B cell (primary cell): ENCODE data around the gene NANOS2. TPM values are rescaled to one million over a fixed set of nuclear protein-coding genes. Genes with fewer than 3 reads are reported as not detected.
A peak's percentile ranks its signal among the peaks of the same experiment; 100 is the strongest.

Source experiments
- ATAC-seq: fragments of 200-7000 bp; cut with Tn5 transposase; one replicate; pipeline ENCODE4 v1.10.0; 2021; ENCODE audit warnings: low read depth, mild to moderate bottlenecking, moderate number of reproducible peaks, moderate library complexity
- CTCF ChIA-PET: fragments of 350-600 bp; sonication (Branson Sonifier 250); formaldehyde crosslinking; loops from one replicate; lab custom pipeline; 2021; ENCODE audit warnings: antibody characterized with exemption, inconsistent platforms; lab: Charles Lee
- POLR2A ChIA-PET: fragments of 350-600 bp; sonication (Branson Sonifier 250); formaldehyde crosslinking; loops from one replicate; lab custom pipeline; 2021; ENCODE audit warnings: antibody characterized with exemption; lab: Charles Lee
- DNase-seq: peaks from one replicate; pipeline ENCODE4 v3.0.0; 2013
- H2AFZ ChIP-seq: 2 replicates; pipeline ENCODE4 v1.6.1; 2012; ENCODE audit warnings: mild to moderate bottlenecking, low read depth, low read length; ENCODE audit not compliant: insufficient read depth, poor library complexity, severe bottlenecking
- H3K27ac ChIP-seq, 2 donors: 1 replicate in 1 of 2; 2 replicates in 1 of 2; pipeline ENCODE4 v1.5.1; 2012 to 2013; ENCODE audit warnings: low read length in 2 of 2, mild to moderate bottlenecking in 2 of 2, moderate library complexity in 1 of 2
- H3K27me3 ChIP-seq, 4 experiments: fragments of 200-600 bp in 1 of 4; sonication (generic) in 1 of 4; replicated peaks in 1 of 4; 1 replicate in 2 of 4; 2 replicates in 2 of 4; pipeline versions ENCODE4 v1.6.1 to v1.7.0; 2013 to 2016; ENCODE audit warnings: low read length in 3 of 4, mild to moderate bottlenecking in 2 of 4, mixed read lengths in 1 of 4, moderate library complexity in 1 of 4; ENCODE audit not compliant: insufficient read depth in 4 of 4, control insufficient read depth in 3 of 4; ENCODE audit errors: control extremely low read depth in 1 of 4
- H3K36me3 ChIP-seq, 2 experiments: replicated peaks in 1 of 2; 1 replicate in 1 of 2; 2 replicates in 1 of 2; pipeline versions ENCODE4 v1.6.1 to v1.7.1; 2013; ENCODE audit warnings: low read length in 1 of 2; ENCODE audit not compliant: insufficient read depth in 2 of 2, control insufficient read depth in 1 of 2; ENCODE audit errors: control extremely low read depth in 1 of 2, extremely low read depth in 1 of 2
- H3K4me1 ChIP-seq, 2 donors: fragments of 200-600 bp in 1 of 2; sonication (generic) in 1 of 2; 1 replicate in 1 of 2; 2 replicates in 1 of 2; pipeline versions ENCODE4 v1.5.1 to v1.6.1; 2013 to 2017; ENCODE audit warnings: low read length in 2 of 2; ENCODE audit not compliant: control insufficient read depth in 2 of 2, insufficient read depth in 2 of 2
- H3K4me2 ChIP-seq: replicated peaks from 2 replicates; pipeline ENCODE3; 2012; ENCODE audit warnings: mild to moderate bottlenecking, low read depth, low read length; ENCODE audit not compliant: poor library complexity, severe bottlenecking
- H3K4me3 ChIP-seq, 5 experiments: fragments of 200-600 bp in 1 of 5; sonication (generic) in 1 of 5; 1 replicate in 3 of 5; 2 replicates in 2 of 5; pipeline versions ENCODE4 v1.5.1 to v1.7.0; 2011 to 2016; ENCODE audit warnings: low read length in 4 of 5, mild to moderate bottlenecking in 4 of 5, low read depth in 2 of 5, control low read depth in 1 of 5, moderate library complexity in 1 of 5; ENCODE audit not compliant: insufficient read depth in 1 of 5; ENCODE audit errors: control extremely low read depth in 1 of 5, extremely low read depth in 1 of 5
- H3K79me2 ChIP-seq: fragments of 200-600 bp; sonication (generic); one replicate; pipeline ENCODE4 v1.6.0; 2016; ENCODE audit warnings: low read length; ENCODE audit not compliant: control insufficient read depth, insufficient read depth
- H3K9ac ChIP-seq: fragments of 200-600 bp; sonication (generic); 2 replicates; pipeline ENCODE4 v1.6.1; 2017; ENCODE audit warnings: mild to moderate bottlenecking, low read length, moderate library complexity
- H3K9me3 ChIP-seq, 3 donors: one replicate each; pipeline versions ENCODE4 v1.6.1 to v1.7.1; 2013; ENCODE audit warnings: low read length in 2 of 3; ENCODE audit not compliant: control insufficient read depth in 2 of 3, insufficient read depth in 1 of 3; ENCODE audit errors: control extremely low read depth in 1 of 3
- H4K20me1 ChIP-seq: 2 replicates; pipeline ENCODE4 v1.6.0; 2012; ENCODE audit warnings: mild to moderate bottlenecking, low read length; ENCODE audit not compliant: insufficient read depth, control insufficient read depth, poor library complexity, severe bottlenecking
- H3K27ac Mint-ChIP-seq: one replicate; pipeline ENCODE4 v1.8.0; 2021; ENCODE audit warnings: mixed read lengths
- H3K27me3 Mint-ChIP-seq: one replicate; pipeline ENCODE4 v1.8.0; 2021; ENCODE audit warnings: mixed read lengths
- H3K4me1 Mint-ChIP-seq: one replicate; pipeline ENCODE4 v1.8.0; 2021; ENCODE audit warnings: mixed read lengths
- H3K4me3 Mint-ChIP-seq: one replicate; pipeline ENCODE4 v1.8.0; 2021; ENCODE audit warnings: mixed read lengths
- H3K9me3 Mint-ChIP-seq: one replicate; pipeline ENCODE4 v1.8.0; 2022; ENCODE audit warnings: mixed read lengths; ENCODE audit not compliant: insufficient read depth
- CTCF ChIP-seq: fragments of 200-600 bp; IDR thresholded peaks from one replicate; pipeline ENCODE4 v1.8.0; 2022; ENCODE audit warnings: antibody characterized with exemption, mild to moderate bottlenecking
- EZH2 ChIP-seq: IDR thresholded peaks from 2 replicates; pipeline ENCODE4 v1.6.1; 2012; ENCODE audit warnings: borderline replicate concordance, low read depth, mild to moderate bottlenecking, moderate library complexity, low read length; ENCODE audit not compliant: insufficient read depth, poor library complexity, severe bottlenecking
- WGBS: methylation state at CpG from one replicate; pipeline ENCODE4 v1.1.5; 2013; ENCODE audit warnings: missing lambda C conversion rate; ENCODE audit not compliant: insufficient coverage; 5-methylcytosine and 5-hydroxymethylcytosine counted together
- intact Hi-C: fragments of 100-400 bp; cut with micrococcal nuclease; formaldehyde crosslinking; loops from one replicate; pipeline ENCODE4 v1.10.0; 2022
- polyA plus RNA-seq: library from polyadenylated mRNA; depleted of rRNA; stranded (reverse); fragments of >200 nt; gene quantifications from 2 replicates; pipeline ENCODE4 v1.2.3, GENCODE V29; 2012
- total RNA-seq, 2 donors: library from RNA; stranded (reverse); fragments of 120-200 nt in 1 of 2; gene quantifications; 1 replicate in 1 of 2; 2 replicates in 1 of 2; pipeline versions ENCODE4 v1.2.3 to v1.2.4, GENCODE V29; 2013 to 2022

The NANOS2 gene
- total and polyA plus RNA-seq, 2 donors (not counting 1 experiment from before 2014, with no cell fraction given), result not detected

DNA sequence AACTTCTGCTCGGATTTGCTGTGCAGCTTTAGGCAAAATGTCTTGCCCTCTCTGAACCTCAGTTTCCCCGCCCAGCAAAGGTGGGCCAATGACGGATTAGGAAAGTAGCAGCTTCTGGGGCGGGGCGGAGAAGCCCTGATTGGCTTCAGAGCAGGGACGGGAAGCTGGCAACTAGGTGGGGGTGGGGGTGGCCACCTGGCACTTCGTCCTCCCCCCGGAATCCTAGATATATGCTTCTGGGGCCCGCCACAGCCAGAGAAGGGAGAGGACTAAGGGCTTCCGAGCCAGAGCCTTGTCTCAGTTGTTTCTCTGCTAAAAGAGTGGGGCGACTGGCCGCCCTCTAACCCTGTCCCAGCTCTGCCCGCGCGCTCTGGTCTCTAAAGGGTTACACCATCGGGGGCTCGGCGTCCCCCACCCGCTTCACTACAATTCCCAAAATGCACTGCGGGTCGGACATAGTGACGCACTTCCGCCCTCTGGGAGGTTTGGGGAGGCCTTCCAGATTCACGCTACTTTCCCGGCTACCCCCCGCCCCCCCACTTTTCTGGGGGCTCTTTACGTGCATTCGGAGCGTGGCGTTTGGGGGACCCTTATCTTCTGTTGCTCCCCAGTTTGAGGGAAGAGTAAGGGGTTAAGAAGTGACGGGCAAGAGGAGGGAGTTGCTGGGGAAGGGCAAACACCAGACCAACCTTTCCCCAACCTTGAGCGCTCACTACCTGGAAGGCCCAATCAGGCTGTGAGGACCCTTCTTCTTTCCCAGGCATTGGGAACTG, 28.0 kb downstream of the NANOS2 start:
- ATAC-seq (peak; percentile 68), DNase-seq (peak; percentile 94)
- H3K36me3 ChIP-seq, result peaks cover 0 to 5% of the 10 kb centered on the region in 2 experiments
- no peak for TF ChIP-seq CTCF
- no peak for TF ChIP-seq EZH2
- H3K4me3 Mint-ChIP-seq, result peak overlapping the region; percentile 95
- peak overlapping the region; percentile 83 to 90 for H3K27ac ChIP-seq
- ChIA-PET CTCF (interaction anchor here (0.6 to 3.4 kb wide), 7 partner anchors 23 to 835 kb away, joined by 3 to 24 read pairs (median 3); partner anchors contain the start of genes FOXA3, QPCTL and SYMPK), POLR2A (interaction anchor here (1.0 to 2.9 kb wide), 4 partner anchors 16 to 1386 kb away, joined by 4 to 33 read pairs (median 6); partner anchors contain the start of genes MYPOP, SIX5, SYMPK and ZNF180)
- H3K4me1 Mint-ChIP-seq, result peaks cover 28% of the 10 kb centered on the region
- H3K9me3 ChIP-seq, result peaks cover 0 to 2% (median 0%) of the 10 kb centered on the region in 3 donors
- intact Hi-C loops, result loop anchor here (1.0 to 5.0 kb wide), 7 partner anchors 16 to 379 kb away; partner anchors contain the start of genes CCDC61, MYPOP, OPA3 and SIX5
- peaks cover 24 to 39% of the 10 kb centered on the region in 2 donors for H3K4me1 ChIP-seq
- peaks cover 29% of the 10 kb centered on the region for H3K79me2 ChIP-seq
- H3K4me2 ChIP-seq, result peak overlapping the region; percentile 97
- WGBS, result under 1% methylated on average over 16 of the region's 32 CpGs
- peak overlapping the region; percentile 90 for H2AFZ ChIP-seq
- H4K20me1 ChIP-seq, result peaks cover 39% of the 10 kb centered on the region
- no peaks in the 10 kb centered on the region for H3K27me3 ChIP-seq
- no peaks in the 10 kb centered on the region for H3K27me3 Mint-ChIP-seq
- peak overlapping the region; percentile 68 to 86 (median 78) for H3K4me3 ChIP-seq
- H3K27ac Mint-ChIP-seq, result peak overlapping the region; percentile 94
- peak overlapping the region; percentile 74 for H3K9ac ChIP-seq
- no peaks in the 10 kb centered on the region for H3K9me3 Mint-ChIP-seq
